Gastrocnemius medialis (tissue), 4 donors: Measurements from ENCODE around the gene RAB33B. TPM values are rescaled to one million over a fixed set of nuclear protein-coding genes. Genes with fewer than 3 reads are reported as not detected.
"Not testable (repeated sequence)": the region's sequence is repeated elsewhere in the genome, so short reads cannot be mapped to it uniquely, and the experiment has no call there.

Experiments used
- ATAC-seq, 2 donors: fragments of 150-250 bp; one replicate each; pipeline ENCODE4 v1.9.1; 2016
- DNase-seq, 2 donors: peaks; one replicate each; pipeline ENCODE4 v3.0.0-alpha.2; 2019
- H3K27ac ChIP-seq, 4 donors: fragments of 200-600 bp; sonication (generic); 1 replicate in 1 of 4; 2 replicates in 3 of 4; pipeline ENCODE4 v1.5.1; 2016 to 2018; ENCODE audit warnings: mild to moderate bottlenecking in 2 of 4, moderate library complexity in 1 of 4
- H3K27me3 ChIP-seq, 3 donors: fragments of 200-600 bp; sonication (generic) in 2 of 3; 1 replicate in 1 of 3; 2 replicates in 2 of 3; pipeline versions ENCODE4 v1.5.1 to v1.6.0; 2016 to 2019; ENCODE audit warnings: mild to moderate bottlenecking in 1 of 3, moderate library complexity in 1 of 3
- H3K36me3 ChIP-seq, 2 donors: fragments of 200-600 bp; sonication (generic) in 1 of 2; one replicate each; pipeline ENCODE4 v1.5.1; 2017 to 2018
- H3K4me1 ChIP-seq, 2 donors: fragments of 200-600 bp; sonication (generic) in 1 of 2; one replicate each; pipeline ENCODE4 v1.5.1; 2016 to 2017; ENCODE audit warnings: mild to moderate bottlenecking in 2 of 2
- H3K4me3 ChIP-seq, 4 donors: fragments of 200-600 bp; sonication (generic) in 3 of 4; 1 replicate in 1 of 4; 2 replicates in 3 of 4; pipeline ENCODE4 v1.5.1; 2016 to 2019; ENCODE audit warnings: mild to moderate bottlenecking in 2 of 4
- H3K9me3 ChIP-seq, 3 donors: fragments of 200-600 bp; sonication (generic) in 2 of 3; 1 replicate in 1 of 3; 2 replicates in 2 of 3; pipeline ENCODE4 v1.5.1; 2016 to 2019
- CTCF ChIP-seq, 5 experiments: fragments of 450-650 bp in 3 of 5; fragments of 200-600 bp in 2 of 5; sonication (generic) in 2 of 5; IDR thresholded peaks in 4 of 5; conservative IDR thresholded peaks in 1 of 5; 1 replicate in 4 of 5; 2 replicates in 1 of 5; pipeline ENCODE4 v1.5.1; 2016 to 2019; ENCODE audit warnings: antibody characterized with exemption in 5 of 5, mild to moderate bottlenecking in 3 of 5, moderate library complexity in 3 of 5
- POLR2A ChIP-seq, 2 donors: fragments of 450-650 bp; IDR thresholded peaks; one replicate each; pipeline ENCODE4 v1.6.1; 2017; ENCODE audit warnings: antibody characterized with exemption in 2 of 2, mild to moderate bottlenecking in 2 of 2, moderate library complexity in 2 of 2
- in situ Hi-C, 4 donors: fragments of 200-750 bp; cut with MboI; loops; one replicate each; pipeline versions ENCODE4 v1.15.0 to v1.8.0; 2017; ENCODE audit warnings: low sequenced_read_pairs in 4 of 4
- intact Hi-C: fragments of 100-400 bp; cut with DNase I; formaldehyde crosslinking; loops from one replicate; pipeline ENCODE4 v1.15.1; 2023; ENCODE audit warnings: low total_unique reads
- total RNA-seq, 4 donors: library from RNA; depleted of rRNA; stranded (reverse); fragments of >200 nt; gene quantifications; one replicate each; pipeline versions ENCODE4 v1.1.0 to v1.2.3, GENCODE V29; 2016

RAB33B gene
- total RNA-seq, 4 donors from 2014 or later = 3.3 to 7.5 (median 5.7) TPM

DNA sequence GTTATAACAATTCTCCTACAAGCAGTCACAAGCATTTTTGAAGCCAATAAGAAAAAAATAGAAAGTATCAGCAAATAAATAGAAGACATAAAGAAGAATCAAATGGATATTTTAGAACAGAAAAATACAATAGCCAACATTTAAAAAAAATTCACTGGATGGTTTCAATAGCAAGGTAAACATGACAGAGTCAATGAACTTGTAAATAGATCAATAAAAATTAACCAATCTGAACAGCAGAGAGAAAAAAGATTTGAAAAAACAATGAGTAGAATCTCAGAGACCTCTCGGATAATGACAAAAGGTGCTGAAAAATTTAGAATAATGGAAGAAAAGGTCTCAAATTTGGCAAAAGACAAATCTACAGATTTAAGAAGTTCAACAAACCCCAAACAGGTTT, 33.3 kb upstream of the RAB33B start:
- no peak for TF ChIP-seq CTCF (IDR thresholded peaks at IDR 0.05 in 4 of 5, conservative IDR thresholded peaks at IDR 0.05 in 1 of 5)
- TF ChIP-seq POLR2A (IDR thresholded peaks at IDR 0.05) = no peak
- intact Hi-C loops = no loop called here
- in situ Hi-C loops = no loop called here
- Histone ChIP-seq H3K27me3 (no peaks in the 10 kb centered on the region), H3K4me1 (no peaks in the 10 kb centered on the region), H3K9me3 (no peaks in the 10 kb centered on the region), H3K27ac (peak overlapping the region in 1 of 4 donors; percentile 44), H3K4me3 (no peak overlapping the region), H3K36me3 (no peaks in the 10 kb centered on the region)
- no peak for ATAC-seq
- no peak for DNase-seq

- no peak overlapping the region for H3K4me3 ChIP-seq
- DNase-seq (no peak), ATAC-seq (no peak)
- no peaks in the 10 kb centered on the region for H3K27me3 ChIP-seq
- intact Hi-C loops (no loop called here), in situ Hi-C loops (no loop called here)
- H3K9me3 ChIP-seq = no peaks in the 10 kb centered on the region
- no peak overlapping the region for H3K27ac ChIP-seq
- H3K4me1 ChIP-seq = no peaks in the 10 kb centered on the region
- TF ChIP-seq POLR2A (IDR thresholded peaks at IDR 0.05) = no peak
- peaks cover 0 to 17% of the 10 kb centered on the region in 2 donors for H3K36me3 ChIP-seq
Measured at GRCh38 chr4:139436122-139436521, 17.8 kb upstream of the RAB33B start.

GRCh38 chr4:139438141-139438540, 15.8 kb upstream of the RAB33B start:
- H3K9me3 ChIP-seq = no peaks in the 10 kb centered on the region
- no peak for ATAC-seq
- in situ Hi-C loops = no loop called here

GRCh38 chr4:139441029-139441428, 12.9 kb upstream of the RAB33B start:
- Histone ChIP-seq H3K27me3 (no peaks in the 10 kb centered on the region), H3K27ac (no peak overlapping the region), H3K4me3 (no peak overlapping the region), H3K4me1 (no peaks in the 10 kb centered on the region), H3K36me3 (peaks cover 0 to 17% of the 10 kb centered on the region in 2 donors), H3K9me3 (no peaks in the 10 kb centered on the region)
- ATAC-seq (no peak), DNase-seq (no peak)
- TF ChIP-seq POLR2A (IDR thresholded peaks at IDR 0.05) (no peak), CTCF (IDR thresholded peaks at IDR 0.05 in 4 of 5, conservative IDR thresholded peaks at IDR 0.05 in 1 of 5) (no peak)
- intact Hi-C loops (no loop called here), in situ Hi-C loops (no loop called here)

More at GRCh38 chr4:139438141-139438540, 15.8 kb upstream of the RAB33B start:
- H3K27me3 ChIP-seq = no peaks in the 10 kb centered on the region
- intact Hi-C loops = no loop called here
- H3K4me1 ChIP-seq = no peaks in the 10 kb centered on the region
- H3K36me3 ChIP-seq = peaks cover 0 to 17% of the 10 kb centered on the region in 2 donors
- no peak for DNase-seq
- no peak overlapping the region for H3K27ac ChIP-seq
- H3K4me3 ChIP-seq = no peak overlapping the region
- TF ChIP-seq CTCF (IDR thresholded peaks at IDR 0.05 in 4 of 5, conservative IDR thresholded peaks at IDR 0.05 in 1 of 5) (no peak), POLR2A (IDR thresholded peaks at IDR 0.05) (no peak)

GRCh38 chr4:139443661-139444060, 10.3 kb upstream of the RAB33B start:
- TF ChIP-seq CTCF (IDR thresholded peaks at IDR 0.05 in 4 of 5, conservative IDR thresholded peaks at IDR 0.05 in 1 of 5) = no peak
- no peak for TF ChIP-seq POLR2A (IDR thresholded peaks at IDR 0.05)
- no peak for DNase-seq
- intact Hi-C loops (no loop called here), in situ Hi-C loops (no loop called here)
- H3K4me1 ChIP-seq = no peaks in the 10 kb centered on the region
- no peak for ATAC-seq
- H3K27me3 ChIP-seq = no peaks in the 10 kb centered on the region
- no peaks in the 10 kb centered on the region for H3K9me3 ChIP-seq
- H3K27ac ChIP-seq = no peak overlapping the region
- no peak overlapping the region for H3K4me3 ChIP-seq
- H3K36me3 ChIP-seq = no peaks in the 10 kb centered on the region

GRCh38 chr4:139444881-139445280, 9.0 kb upstream of the RAB33B start:
- H3K4me3 ChIP-seq, H3K4me1 ChIP-seq, H3K27ac ChIP-seq, H3K27me3 ChIP-seq, in situ Hi-C loops, H3K9me3 ChIP-seq, H3K36me3 ChIP-seq, ATAC-seq, intact Hi-C loops, DNase-seq: not testable (repeated sequence)

DNA sequence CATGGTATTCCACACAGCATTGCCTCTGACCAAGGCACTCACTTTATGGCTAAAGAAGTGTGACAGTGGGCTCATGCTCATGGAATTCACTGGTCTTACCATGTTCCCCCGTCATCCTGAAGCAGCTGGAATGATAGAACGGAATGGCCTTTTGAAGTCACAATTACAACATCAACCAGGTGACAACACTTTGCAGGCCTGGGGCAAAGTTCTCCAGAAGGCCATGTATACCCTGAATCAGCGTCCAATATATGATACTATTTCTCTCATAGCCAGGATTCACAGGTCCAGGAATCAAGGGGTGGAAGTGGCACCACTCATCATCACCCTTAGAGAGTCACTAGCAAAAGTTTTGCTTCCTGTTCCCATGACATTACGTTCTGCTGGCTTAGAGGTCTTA, 6.8 kb upstream of the RAB33B start:
- H3K4me3 ChIP-seq, intact Hi-C loops, DNase-seq, H3K36me3 ChIP-seq, ATAC-seq, H3K9me3 ChIP-seq, H3K27ac ChIP-seq, H3K4me1 ChIP-seq, in situ Hi-C loops, H3K27me3 ChIP-seq: not testable (repeated sequence)
